HepG2 (cell line): Measurements from ENCODE around the gene TOR1A.

Experiments used
- E2F1 ChIP-seq: sonication (generic); formaldehyde crosslinking; IDR thresholded peaks from 2 replicates; pipeline ENCODE4 v1.5.0; 2020; ENCODE audit warnings: missing genetic modification reagents
- GTF2F1 ChIP-seq: fragments of 150-350 bp; IDR thresholded peaks from 2 replicates; pipeline ENCODE4 v1.6.1; 2014; ENCODE audit warnings: low read length
- TF ChIP-seq, protein P1 (sequence below): sonication (generic); formaldehyde crosslinking; IDR thresholded peaks from 2 replicates; pipeline ENCODE4 v1.5.0; 2020; ENCODE audit warnings: mild to moderate bottlenecking, missing genetic modification reagents, moderate library complexity
- TF ChIP-seq, protein P2 (sequence below): sonication (generic); formaldehyde crosslinking; IDR thresholded peaks from 2 replicates; pipeline ENCODE4 v1.4.0; 2020; ENCODE audit warnings: missing genetic modification reagents

DNA sequence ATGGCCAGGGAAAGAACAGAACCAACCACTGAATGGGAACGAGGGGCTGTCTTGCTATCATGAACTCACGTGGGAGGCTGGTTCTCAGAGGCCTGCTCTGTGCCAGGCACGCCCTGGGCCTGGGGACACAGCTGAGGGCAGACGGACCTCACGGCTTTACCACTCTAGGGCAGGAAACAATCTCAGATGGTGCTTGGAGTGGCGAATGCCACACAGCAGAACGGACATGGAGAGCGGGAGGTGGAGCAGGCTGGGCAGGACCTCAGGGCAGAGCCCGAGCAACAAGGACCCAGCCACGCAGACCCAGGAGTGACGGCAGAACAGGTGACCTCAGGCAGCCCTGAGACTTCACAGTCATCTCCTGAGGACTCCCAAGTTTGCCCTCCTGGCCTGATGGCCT is 8.7 kb downstream of the TOR1A start:
- TF ChIP-seq E2F1 (no peak), GTF2F1 (no peak)
- TF ChIP-seq, protein P1, sequence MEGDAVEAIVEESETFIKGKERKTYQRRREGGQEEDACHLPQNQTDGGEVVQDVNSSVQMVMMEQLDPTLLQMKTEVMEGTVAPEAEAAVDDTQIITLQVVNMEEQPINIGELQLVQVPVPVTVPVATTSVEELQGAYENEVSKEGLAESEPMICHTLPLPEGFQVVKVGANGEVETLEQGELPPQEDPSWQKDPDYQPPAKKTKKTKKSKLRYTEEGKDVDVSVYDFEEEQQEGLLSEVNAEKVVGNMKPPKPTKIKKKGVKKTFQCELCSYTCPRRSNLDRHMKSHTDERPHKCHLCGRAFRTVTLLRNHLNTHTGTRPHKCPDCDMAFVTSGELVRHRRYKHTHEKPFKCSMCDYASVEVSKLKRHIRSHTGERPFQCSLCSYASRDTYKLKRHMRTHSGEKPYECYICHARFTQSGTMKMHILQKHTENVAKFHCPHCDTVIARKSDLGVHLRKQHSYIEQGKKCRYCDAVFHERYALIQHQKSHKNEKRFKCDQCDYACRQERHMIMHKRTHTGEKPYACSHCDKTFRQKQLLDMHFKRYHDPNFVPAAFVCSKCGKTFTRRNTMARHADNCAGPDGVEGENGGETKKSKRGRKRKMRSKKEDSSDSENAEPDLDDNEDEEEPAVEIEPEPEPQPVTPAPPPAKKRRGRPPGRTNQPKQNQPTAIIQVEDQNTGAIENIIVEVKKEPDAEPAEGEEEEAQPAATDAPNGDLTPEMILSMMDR (CRISPR knock-in tag) = no peak
- TF ChIP-seq, protein P2, sequence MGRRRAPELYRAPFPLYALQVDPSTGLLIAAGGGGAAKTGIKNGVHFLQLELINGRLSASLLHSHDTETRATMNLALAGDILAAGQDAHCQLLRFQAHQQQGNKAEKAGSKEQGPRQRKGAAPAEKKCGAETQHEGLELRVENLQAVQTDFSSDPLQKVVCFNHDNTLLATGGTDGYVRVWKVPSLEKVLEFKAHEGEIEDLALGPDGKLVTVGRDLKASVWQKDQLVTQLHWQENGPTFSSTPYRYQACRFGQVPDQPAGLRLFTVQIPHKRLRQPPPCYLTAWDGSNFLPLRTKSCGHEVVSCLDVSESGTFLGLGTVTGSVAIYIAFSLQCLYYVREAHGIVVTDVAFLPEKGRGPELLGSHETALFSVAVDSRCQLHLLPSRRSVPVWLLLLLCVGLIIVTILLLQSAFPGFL (CRISPR knock-in tag) = no peak
